ENCODE results near the gene IFITM5.
"Not testable (repeated sequence)": the region's sequence is repeated elsewhere in the genome, so short reads cannot be mapped to it uniquely, and the experiment has no call there.

The IFITM5 gene

DNA sequence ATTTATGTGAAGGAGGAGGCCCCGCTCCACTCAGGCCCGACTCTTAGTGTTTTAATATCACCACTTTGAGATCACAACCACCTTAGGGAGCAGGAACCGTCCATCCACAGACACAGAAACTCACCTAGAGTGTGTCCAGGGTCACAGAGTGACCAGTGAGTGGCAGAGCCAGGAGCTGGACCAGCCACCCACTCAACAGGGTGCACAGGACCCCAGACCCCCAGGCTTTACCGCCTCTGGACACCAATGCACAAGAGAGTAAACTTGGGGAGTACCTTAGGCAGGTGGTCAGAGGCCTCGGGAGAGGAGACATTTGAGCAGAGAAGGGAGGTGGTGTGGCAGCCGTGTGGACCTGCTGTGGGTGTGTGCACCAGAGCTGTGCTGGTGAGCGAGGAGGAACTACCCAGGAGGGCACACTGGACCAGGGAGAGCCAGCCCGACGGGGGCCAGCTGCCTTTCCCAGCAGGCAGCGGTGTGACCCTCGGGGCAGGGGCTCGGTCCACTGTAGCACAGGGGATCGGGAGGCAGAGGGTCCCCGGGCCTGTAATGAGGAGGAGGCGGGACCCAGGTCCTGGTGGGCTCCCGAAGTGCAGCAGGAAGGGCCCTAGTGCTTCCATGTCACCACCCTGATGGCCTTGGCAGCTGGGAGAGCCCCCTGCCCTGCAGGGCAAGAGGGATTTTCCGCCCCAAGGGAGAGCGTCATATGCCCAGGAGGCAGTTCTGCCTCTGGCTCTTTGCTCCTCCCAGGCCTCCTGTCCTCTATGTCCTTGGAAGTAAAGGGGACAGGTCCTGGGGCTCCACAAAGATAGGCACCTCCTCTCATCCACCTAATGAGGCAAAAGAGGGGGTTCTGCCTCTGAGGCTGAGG lies 28.6 kb downstream of the IFITM5 start:
- no peak for TF ChIP-seq CTCF (IDR thresholded peaks at IDR 0.05; ENCODE audit: insufficient read depth, missing control alignments)
- FAIRE-seq (no peak), DNase-seq (ENCODE audit: insufficient read length, low spot score) (no peak)

- no peak for DNase-seq (ENCODE audit: insufficient read length, low spot score)
- FAIRE-seq, result no peak
- no peak for TF ChIP-seq CTCF (IDR thresholded peaks at IDR 0.05; ENCODE audit: insufficient read depth, missing control alignments)
Observed at GRCh38 chr11:269146-269890, 30.0 kb downstream of the IFITM5 start.

GRCh38 chr11:268716-269145 lies 30.6 kb downstream of the IFITM5 start:
- not testable (repeated sequence) for FAIRE-seq; DNase-seq (ENCODE audit: insufficient read length, low spot score)

- no peak for TF ChIP-seq CTCF (IDR thresholded peaks at IDR 0.05; ENCODE audit: insufficient read depth, missing control alignments)
- FAIRE-seq (no peak), DNase-seq (ENCODE audit: insufficient read length, low spot score) (no peak)
Observed at GRCh38 chr11:267491-267994, 31.8 kb downstream of the IFITM5 start.

DNA sequence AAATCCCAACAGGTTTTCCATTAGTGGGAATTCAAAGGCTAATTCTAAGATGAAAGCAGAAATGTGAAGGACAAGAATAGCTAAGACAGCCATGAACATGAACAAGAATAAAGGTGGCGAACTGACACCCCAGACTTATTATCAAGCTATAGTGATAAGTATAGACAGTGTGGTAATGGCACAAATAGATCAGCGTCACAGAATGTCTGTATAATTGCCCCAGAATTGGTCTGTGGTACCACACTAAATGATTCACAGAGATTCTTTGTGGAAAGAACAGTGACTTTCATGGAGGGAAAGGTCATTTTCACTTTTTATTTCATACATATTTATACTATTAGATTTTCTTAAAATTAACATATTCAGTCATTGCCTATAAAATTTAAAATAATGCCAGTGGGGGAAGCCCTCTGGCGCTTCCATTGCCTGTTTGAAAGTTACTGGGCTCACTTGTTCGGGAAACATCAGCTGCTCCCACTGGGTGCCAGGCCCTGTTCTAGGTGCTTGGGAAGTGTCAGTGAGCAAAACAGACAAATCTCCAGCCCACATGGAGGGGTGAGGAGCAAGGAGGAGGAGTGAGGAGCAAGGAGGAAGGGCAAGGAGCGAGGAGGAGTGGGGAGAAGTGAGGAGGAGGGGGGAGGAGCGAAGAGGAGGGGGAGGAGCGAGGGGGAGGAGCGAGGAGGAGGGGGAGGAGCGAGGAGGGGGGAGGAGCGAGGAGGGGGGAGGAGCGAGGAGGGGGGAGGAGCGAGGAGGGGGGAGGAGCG lies 32.5 kb downstream of the IFITM5 start:
- TF ChIP-seq CTCF (IDR thresholded peaks at IDR 0.05; ENCODE audit: insufficient read depth, missing control alignments), result no peak
- DNase-seq (ENCODE audit: insufficient read length, low spot score) (no peak), FAIRE-seq (no peak)

DNA sequence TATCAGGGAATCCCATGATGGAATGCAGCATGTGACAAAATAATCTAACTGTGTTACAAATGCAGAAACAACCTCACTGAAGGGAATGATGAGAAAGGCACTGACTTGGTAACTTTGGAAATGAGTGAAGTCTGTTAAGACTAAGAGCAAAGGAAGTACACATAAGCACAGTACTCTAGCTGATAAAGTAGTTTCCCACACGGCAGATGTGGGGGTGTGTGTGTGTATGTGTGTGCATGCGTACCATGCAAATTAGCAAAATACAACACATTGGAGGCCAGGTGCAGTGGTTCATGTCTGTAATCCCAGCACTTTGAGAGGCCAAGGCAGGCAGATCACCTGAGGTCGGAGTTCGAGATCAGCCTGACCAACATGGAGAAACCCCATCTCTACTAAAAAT lies 37.7 kb downstream of the IFITM5 start:
- TF ChIP-seq CTCF (IDR thresholded peaks at IDR 0.05; ENCODE audit: insufficient read depth, missing control alignments), result no peak
- DNase-seq (ENCODE audit: insufficient read length, low spot score) (no peak), FAIRE-seq (no peak)

GRCh38 chr11:259413-259812 lies 39.9 kb downstream of the IFITM5 start:
- no peak for TF ChIP-seq CTCF (IDR thresholded peaks at IDR 0.05; ENCODE audit: insufficient read depth, missing control alignments)
- DNase-seq (ENCODE audit: insufficient read length, low spot score) (no peak), FAIRE-seq (no peak)
